ENCODE data around the gene AGXT2. TPM values are rescaled to one million over a fixed set of nuclear protein-coding genes. Genes with fewer than 3 reads are reported as not detected.

Gene AGXT2
- total and polyA plus RNA-seq, 9 of the 15 experiments (the other 6 are each of a cell fraction or from before 2014, with no cell fraction given) = not detected

GRCh38 chr5:35044649-35045048 is 3.1 kb downstream of the AGXT2 start:
- H3K9me3 ChIP-seq (replicated peaks; ENCODE audit: control insufficient read depth, insufficient read depth, low read depth, low read length) = no peaks in the 10 kb centered on the region
- no peak overlapping the region for H2AFZ ChIP-seq (ENCODE audit: low read depth, low read length)
- H3K79me2 ChIP-seq (ENCODE audit: control insufficient read depth, insufficient read depth, low read length) = no peaks in the 10 kb centered on the region
- WGBS (ENCODE audit: insufficient coverage, low coverage, missing lambda C conversion rate) = 2% methylated on average over 4 of the region's 4 CpGs
- no peak overlapping the region for H3K27ac ChIP-seq (ENCODE audit: extremely low read depth, low read depth, low read length)
- ChIA-PET CTCF (ENCODE audit: low intra/inter-chr PET ratio) (no interaction called here), POLR2A (no interaction called here)
- peaks cover 11 to 27% of the 10 kb centered on the region in 2 experiments; a peak in 4 of 5 replicates for H3K27me3 ChIP-seq (ENCODE audit: control insufficient read depth in 2 of 2, insufficient read depth in 2 of 2, low read length in 2 of 2)
- in situ Hi-C loops (cut with MboI) = no loop called here
- no peaks in the 10 kb centered on the region for H4K20me1 ChIP-seq (replicated peaks; ENCODE audit: control insufficient read depth, insufficient read depth, low read length)
- no peak for TF ChIP-seq NBN (IDR thresholded peaks at IDR 0.05; ENCODE audit: low read depth)
- TF ChIP-seq, protein P1, sequence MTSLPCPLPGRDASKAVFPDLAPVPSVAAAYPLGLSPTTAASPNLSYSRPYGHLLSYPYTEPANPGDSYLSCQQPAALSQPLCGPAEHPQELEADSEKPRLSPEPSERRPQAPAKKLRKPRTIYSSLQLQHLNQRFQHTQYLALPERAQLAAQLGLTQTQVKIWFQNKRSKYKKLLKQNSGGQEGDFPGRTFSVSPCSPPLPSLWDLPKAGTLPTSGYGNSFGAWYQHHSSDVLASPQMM (CRISPR knock-in tag; IDR thresholded peaks at IDR 0.05) = no peak
- TF ChIP-seq NONO (IDR thresholded peaks at IDR 0.05; ENCODE audit: low read depth in 2 of 2, low read length in 1 of 2) = no peak
- no peak for TF ChIP-seq NR4A1 (CRISPR knock-in tag; IDR thresholded peaks at IDR 0.05)
- no peak for TF ChIP-seq NR4A1 (tag; IDR thresholded peaks at IDR 0.05)
- TF ChIP-seq HDAC8 (tag; IDR thresholded peaks at IDR 0.05) = no peak
- TF ChIP-seq TRIM24 (IDR thresholded peaks at IDR 0.05) = no peak
- TF ChIP-seq THAP12 (CRISPR knock-in tag; IDR thresholded peaks at IDR 0.05) = no peak
- TF ChIP-seq ZNF699 (CRISPR knock-in tag; IDR thresholded peaks at IDR 0.05; ENCODE audit: insufficient replicate concordance) = no peak
- TF ChIP-seq, protein P2, sequence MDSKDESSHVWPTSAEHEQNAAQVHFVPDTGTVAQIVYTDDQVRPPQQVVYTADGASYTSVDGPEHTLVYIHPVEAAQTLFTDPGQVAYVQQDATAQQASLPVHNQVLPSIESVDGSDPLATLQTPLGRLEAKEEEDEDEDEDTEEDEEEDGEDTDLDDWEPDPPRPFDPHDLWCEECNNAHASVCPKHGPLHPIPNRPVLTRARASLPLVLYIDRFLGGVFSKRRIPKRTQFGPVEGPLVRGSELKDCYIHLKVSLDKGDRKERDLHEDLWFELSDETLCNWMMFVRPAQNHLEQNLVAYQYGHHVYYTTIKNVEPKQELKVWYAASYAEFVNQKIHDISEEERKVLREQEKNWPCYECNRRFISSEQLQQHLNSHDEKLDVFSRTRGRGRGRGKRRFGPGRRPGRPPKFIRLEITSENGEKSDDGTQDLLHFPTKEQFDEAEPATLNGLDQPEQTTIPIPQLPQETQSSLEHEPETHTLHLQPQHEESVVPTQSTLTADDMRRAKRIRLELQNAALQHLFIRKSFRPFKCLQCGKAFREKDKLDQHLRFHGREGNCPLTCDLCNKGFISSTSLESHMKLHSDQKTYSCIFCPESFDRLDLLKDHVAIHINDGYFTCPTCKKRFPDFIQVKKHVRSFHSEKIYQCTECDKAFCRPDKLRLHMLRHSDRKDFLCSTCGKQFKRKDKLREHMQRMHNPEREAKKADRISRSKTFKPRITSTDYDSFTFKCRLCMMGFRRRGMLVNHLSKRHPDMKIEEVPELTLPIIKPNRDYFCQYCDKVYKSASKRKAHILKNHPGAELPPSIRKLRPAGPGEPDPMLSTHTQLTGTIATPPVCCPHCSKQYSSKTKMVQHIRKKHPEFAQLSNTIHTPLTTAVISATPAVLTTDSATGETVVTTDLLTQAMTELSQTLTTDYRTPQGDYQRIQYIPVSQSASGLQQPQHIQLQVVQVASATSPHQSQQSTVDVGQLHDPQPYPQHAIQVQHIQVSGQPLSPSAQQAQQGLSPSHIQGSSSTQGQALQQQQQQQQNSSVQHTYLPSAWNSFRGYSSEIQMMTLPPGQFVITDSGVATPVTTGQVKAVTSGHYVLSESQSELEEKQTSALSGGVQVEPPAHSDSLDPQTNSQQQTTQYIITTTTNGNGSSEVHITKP (IDR thresholded peaks at IDR 0.05; ENCODE audit: partially characterized antibody) = no peak
- no peak for TF ChIP-seq ETS1 (conservative IDR thresholded peaks at IDR 0.05; ENCODE audit: control insufficient read depth, low read depth, low read length)
- BruUV-seq (replicated peaks) = no TSS peak
- no peaks in the 10 kb centered on the region for H3K4me1 ChIP-seq (replicated peaks in 1 of 2; ENCODE audit: control insufficient read depth in 2 of 2, insufficient read depth in 2 of 2, low read length in 2 of 2)
- no peaks in the 10 kb centered on the region for H3K9me1 ChIP-seq (ENCODE audit: control insufficient read depth, insufficient read depth, low read length)
- no peak overlapping the region for H3K9ac ChIP-seq (ENCODE audit: insufficient read depth in 1 of 2, low read depth in 2 of 2, low read length in 2 of 2)
- intact Hi-C loops (cut with micrococcal nuclease) = no loop called here
- DNase-seq (ENCODE audit: extremely low read depth in 1 of 4, low spot score in 3 of 4) = no peak
- no peak for ATAC-seq
- no peak overlapping the region for H3K4me2 ChIP-seq (ENCODE audit: insufficient read depth, low read length)
- FAIRE-seq = no peak
- H3K4me3 ChIP-seq = no peak overlapping the region
- no peaks in the 10 kb centered on the region for H3K36me3 ChIP-seq (ENCODE audit: control insufficient read depth, insufficient read depth, low read length)

Data from K562 (cell line).